Panc1 (cell line): ENCODE measurements around the gene CHD6. TPM values are rescaled to one million over a fixed set of nuclear protein-coding genes. Genes with fewer than 3 reads are reported as not detected.

Source experiments
- ATAC-seq: fragments of 200-7000 bp; cut with Tn5 transposase; 2 replicates; pipeline ENCODE4 v1.9.1; 2020; ENCODE audit warnings: mild to moderate bottlenecking, moderate library complexity
- BruUV-seq: library from RNA; stranded (reverse); fragments of 400-500 nt; replicated peaks from 2 replicates; lab custom pipeline; 2021; lab: Mats Ljungman, UMichigan
- CTCF ChIA-PET: fragments of 300-600 bp; sonication (Branson Sonifier 250); formaldehyde crosslinking; loops from one replicate; lab custom pipeline; 2022; ENCODE audit warnings: antibody characterized with exemption; lab: Charles Lee
- POLR2A ChIA-PET: fragments of 300-600 bp; sonication (Branson Sonifier 250); formaldehyde crosslinking; loops from one replicate; lab custom pipeline; 2022; ENCODE audit warnings: antibody characterized with exemption; lab: Charles Lee
- DNase-seq: peaks from one replicate; pipeline ENCODE4 v3.0.0-alpha.2; 2010; ENCODE audit warnings: low read depth, low spot score
- H3K27ac ChIP-seq: 2 replicates; pipeline ENCODE4 v1.5.1; 2011; ENCODE audit warnings: mild to moderate bottlenecking, low read length, inconsistent platforms
- H3K27me3 ChIP-seq: fragments of 200-500 bp; sonication (Bioruptor generic); 2 replicates; pipeline ENCODE4 v1.6.0; 2014; ENCODE audit warnings: low read length, inconsistent platforms; ENCODE audit not compliant: control insufficient read depth, insufficient read depth
- H3K36me3 ChIP-seq: fragments of 200-500 bp; sonication (Bioruptor generic); 2 replicates; pipeline ENCODE4 v1.5.1; 2014; ENCODE audit warnings: inconsistent platforms, mild to moderate bottlenecking, low read length, moderate library complexity; ENCODE audit not compliant: control insufficient read depth, insufficient read depth
- H3K4me1 ChIP-seq: 2 replicates; pipeline ENCODE4 v1.5.1; 2011; ENCODE audit warnings: inconsistent platforms, mild to moderate bottlenecking, low read length, moderate library complexity; ENCODE audit not compliant: control insufficient read depth, insufficient read depth
- H3K4me3 ChIP-seq, 2 experiments: 2 replicates each; pipeline ENCODE4 v1.5.1; 2011 to 2012; ENCODE audit warnings: low read depth in 2 of 2, low read length in 2 of 2, mild to moderate bottlenecking in 2 of 2, inconsistent platforms in 1 of 2, moderate library complexity in 1 of 2
- H3K9me3 ChIP-seq: fragments of 200-500 bp; sonication (Bioruptor generic); 2 replicates; pipeline ENCODE4 v1.5.1; 2014; ENCODE audit warnings: low read depth, mild to moderate bottlenecking, inconsistent platforms, low read length, moderate library complexity; ENCODE audit not compliant: control insufficient read depth, insufficient read depth
- POLR2AphosphoS5 ChIP-seq: IDR thresholded peaks from 2 replicates; pipeline ENCODE4 v1.6.1; 2012; ENCODE audit warnings: mild to moderate bottlenecking, low read depth, low read length, moderate library complexity
- SIN3A ChIP-seq: IDR thresholded peaks from 2 replicates; pipeline ENCODE4 v1.6.1; 2012; ENCODE audit warnings: low read depth, mild to moderate bottlenecking, low read length, moderate library complexity, borderline replicate concordance; ENCODE audit not compliant: insufficient read depth
- TCF7L2 ChIP-seq: IDR thresholded peaks from 2 replicates; pipeline ENCODE4 v1.6.1; 2011; ENCODE audit warnings: mild to moderate bottlenecking, low read depth, low read length, inconsistent platforms
- in situ Hi-C: cut with HindIII; loops from 2 replicates; pipeline ENCODE4 v1.10.0; 2016; ENCODE audit warnings: low sequenced_read_pairs, low pct_unique_long_range_greater_than_20kb
- intact Hi-C: fragments of 100-400 bp; cut with micrococcal nuclease; formaldehyde crosslinking; loops from one replicate; pipeline ENCODE4 v1.10.0; 2022; ENCODE audit not compliant: unreplicated experiment
- total RNA-seq: library from RNA; stranded (reverse); gene quantifications from one replicate; pipeline ENCODE4 v1.2.1, GENCODE V29; 2021; ENCODE audit not compliant: unreplicated experiment
- TF ChIP-seq, protein P1 (sequence below), 2 experiments: IDR thresholded peaks; 2 replicates each; pipeline ENCODE4 v1.6.1; 2011 to 2012; ENCODE audit warnings: low read depth in 2 of 2, control low read depth in 1 of 2, low read length in 1 of 2, mild to moderate bottlenecking in 1 of 2, moderate library complexity in 1 of 2; ENCODE audit not compliant: insufficient read depth in 1 of 2
- TF ChIP-seq, protein P2 (sequence below): fragments of 450-650 bp; IDR thresholded peaks from 2 replicates; pipeline ENCODE4 v1.5.1; 2017; ENCODE audit warnings: mild to moderate bottlenecking

The CHD6 gene
- total RNA-seq, 1 experiment from 2014 or later = 21.3 TPM

DNA sequence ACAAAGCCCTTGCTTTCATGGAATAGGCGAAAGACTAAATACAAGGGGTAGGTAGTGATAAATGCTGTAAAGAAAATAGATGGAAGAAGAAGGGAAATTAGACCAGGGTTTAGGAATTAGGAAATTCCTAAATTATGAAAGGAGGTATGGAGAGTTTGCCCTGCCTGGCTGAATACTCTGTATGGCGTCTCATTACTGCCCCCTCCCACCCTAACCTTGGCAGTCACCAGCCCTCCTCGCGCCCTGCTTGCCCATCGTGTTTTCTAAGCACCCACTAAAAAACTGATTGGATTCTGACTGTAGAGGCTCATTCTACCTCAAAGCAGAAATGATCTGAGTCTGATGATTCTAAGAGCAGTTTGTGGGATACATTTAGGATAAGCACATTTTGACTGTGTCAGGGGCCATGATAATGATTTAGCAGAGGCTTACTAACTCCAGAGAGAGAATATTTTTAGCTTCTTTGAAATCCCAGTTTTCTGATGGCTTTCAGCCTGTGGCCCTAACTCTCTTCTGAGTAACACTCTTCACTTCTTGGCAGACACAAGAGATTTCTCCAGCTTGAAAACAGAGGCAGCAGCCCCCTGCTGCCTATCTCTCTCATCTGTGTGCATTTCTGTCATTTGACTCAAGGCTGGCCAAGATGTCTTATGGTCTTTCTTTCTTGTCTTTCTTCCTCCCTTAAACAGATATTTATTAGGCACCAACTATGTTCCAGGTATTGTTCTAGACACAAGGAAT is 1.4 kb upstream of the CHD6 start:
- POLR2A ChIA-PET = interaction anchor here (1.0 kb wide), 1 partner anchor 11 kb away, joined by 3 read pairs; no protein-coding TSS in a partner anchor
- H3K4me1 ChIP-seq = peaks cover 26% of the 10 kb centered on the region
- peak overlapping the region; percentile 60 to 80 for H3K4me3 ChIP-seq
- H3K27me3 ChIP-seq = peaks cover 3% of the 10 kb centered on the region; the same call in 1 of the 2 replicates
- no TSS peak for BruUV-seq
- H3K9me3 ChIP-seq = no peaks in the 10 kb centered on the region
- intact Hi-C loops (no loop called here), in situ Hi-C loops (no loop called here)
- TF ChIP-seq, protein P1, sequence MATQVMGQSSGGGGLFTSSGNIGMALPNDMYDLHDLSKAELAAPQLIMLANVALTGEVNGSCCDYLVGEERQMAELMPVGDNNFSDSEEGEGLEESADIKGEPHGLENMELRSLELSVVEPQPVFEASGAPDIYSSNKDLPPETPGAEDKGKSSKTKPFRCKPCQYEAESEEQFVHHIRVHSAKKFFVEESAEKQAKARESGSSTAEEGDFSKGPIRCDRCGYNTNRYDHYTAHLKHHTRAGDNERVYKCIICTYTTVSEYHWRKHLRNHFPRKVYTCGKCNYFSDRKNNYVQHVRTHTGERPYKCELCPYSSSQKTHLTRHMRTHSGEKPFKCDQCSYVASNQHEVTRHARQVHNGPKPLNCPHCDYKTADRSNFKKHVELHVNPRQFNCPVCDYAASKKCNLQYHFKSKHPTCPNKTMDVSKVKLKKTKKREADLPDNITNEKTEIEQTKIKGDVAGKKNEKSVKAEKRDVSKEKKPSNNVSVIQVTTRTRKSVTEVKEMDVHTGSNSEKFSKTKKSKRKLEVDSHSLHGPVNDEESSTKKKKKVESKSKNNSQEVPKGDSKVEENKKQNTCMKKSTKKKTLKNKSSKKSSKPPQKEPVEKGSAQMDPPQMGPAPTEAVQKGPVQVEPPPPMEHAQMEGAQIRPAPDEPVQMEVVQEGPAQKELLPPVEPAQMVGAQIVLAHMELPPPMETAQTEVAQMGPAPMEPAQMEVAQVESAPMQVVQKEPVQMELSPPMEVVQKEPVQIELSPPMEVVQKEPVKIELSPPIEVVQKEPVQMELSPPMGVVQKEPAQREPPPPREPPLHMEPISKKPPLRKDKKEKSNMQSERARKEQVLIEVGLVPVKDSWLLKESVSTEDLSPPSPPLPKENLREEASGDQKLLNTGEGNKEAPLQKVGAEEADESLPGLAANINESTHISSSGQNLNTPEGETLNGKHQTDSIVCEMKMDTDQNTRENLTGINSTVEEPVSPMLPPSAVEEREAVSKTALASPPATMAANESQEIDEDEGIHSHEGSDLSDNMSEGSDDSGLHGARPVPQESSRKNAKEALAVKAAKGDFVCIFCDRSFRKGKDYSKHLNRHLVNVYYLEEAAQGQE (IDR thresholded peaks at IDR 0.05; ENCODE audit: insufficient read depth in 1 of 2, low read depth in 2 of 2, low read length in 1 of 2) = no peak
- TF ChIP-seq SIN3A = no peak
- TF ChIP-seq POLR2AphosphoS5 = no peak
- TF ChIP-seq, protein P2, sequence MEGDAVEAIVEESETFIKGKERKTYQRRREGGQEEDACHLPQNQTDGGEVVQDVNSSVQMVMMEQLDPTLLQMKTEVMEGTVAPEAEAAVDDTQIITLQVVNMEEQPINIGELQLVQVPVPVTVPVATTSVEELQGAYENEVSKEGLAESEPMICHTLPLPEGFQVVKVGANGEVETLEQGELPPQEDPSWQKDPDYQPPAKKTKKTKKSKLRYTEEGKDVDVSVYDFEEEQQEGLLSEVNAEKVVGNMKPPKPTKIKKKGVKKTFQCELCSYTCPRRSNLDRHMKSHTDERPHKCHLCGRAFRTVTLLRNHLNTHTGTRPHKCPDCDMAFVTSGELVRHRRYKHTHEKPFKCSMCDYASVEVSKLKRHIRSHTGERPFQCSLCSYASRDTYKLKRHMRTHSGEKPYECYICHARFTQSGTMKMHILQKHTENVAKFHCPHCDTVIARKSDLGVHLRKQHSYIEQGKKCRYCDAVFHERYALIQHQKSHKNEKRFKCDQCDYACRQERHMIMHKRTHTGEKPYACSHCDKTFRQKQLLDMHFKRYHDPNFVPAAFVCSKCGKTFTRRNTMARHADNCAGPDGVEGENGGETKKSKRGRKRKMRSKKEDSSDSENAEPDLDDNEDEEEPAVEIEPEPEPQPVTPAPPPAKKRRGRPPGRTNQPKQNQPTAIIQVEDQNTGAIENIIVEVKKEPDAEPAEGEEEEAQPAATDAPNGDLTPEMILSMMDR = 0 out of 2 replicates have a peak, but pooled peaks have one; percentile 5
- no peak for TF ChIP-seq TCF7L2
- no peaks in the 10 kb centered on the region for H3K36me3 ChIP-seq
- CTCF ChIA-PET = no interaction called here
- DNase-seq (no peak), ATAC-seq (no peak)
- H3K27ac ChIP-seq = no peak overlapping the region

DNA sequence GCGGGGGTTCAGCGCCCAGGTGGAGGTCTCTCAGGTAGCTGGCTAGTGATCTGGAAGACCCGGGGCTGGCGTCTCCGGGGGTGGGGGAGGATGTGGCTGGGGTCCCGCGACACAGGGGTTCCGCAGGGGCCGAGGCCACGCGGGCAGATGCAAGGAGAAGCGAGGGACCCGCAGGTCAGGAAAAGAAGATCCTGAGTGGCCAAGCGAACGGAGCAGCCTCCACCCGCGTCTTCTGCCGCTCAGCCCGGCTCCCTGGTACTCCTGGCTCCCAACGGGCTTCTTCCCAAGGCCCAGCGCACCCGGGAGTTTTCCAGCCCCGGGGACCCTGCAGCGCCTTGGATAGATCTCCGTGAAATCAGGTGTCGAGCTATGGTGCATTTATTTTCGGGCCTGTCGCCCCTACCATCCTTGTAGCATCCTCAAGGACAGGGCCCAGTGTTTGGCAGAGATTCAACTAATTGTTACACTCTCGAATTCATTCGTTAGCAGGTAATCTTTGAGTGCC is 682 bp upstream of the CHD6 start:
- ChIA-PET POLR2A (interaction anchor here (0.6 kb wide), 1 partner anchor 265 kb away, joined by 3 read pairs; no protein-coding TSS in a partner anchor), CTCF (no interaction called here)
- TF ChIP-seq, protein P1 (IDR thresholded peaks at IDR 0.05; ENCODE audit: insufficient read depth in 1 of 2, low read depth in 2 of 2, low read length in 1 of 2) = no peak
- TF ChIP-seq, protein P2 = no peak
- TF ChIP-seq TCF7L2 (no peak), POLR2AphosphoS5 (no peak)
- Histone ChIP-seq H3K27me3 (peaks cover 3% of the 10 kb centered on the region; the same call in 1 of the 2 replicates), H3K9me3 (no peaks in the 10 kb centered on the region), H3K4me1 (peaks cover 29% of the 10 kb centered on the region), H3K4me3 (peak overlapping the region; percentile 60 to 80), H3K27ac (peak overlapping the region; percentile 59), H3K36me3 (no peaks in the 10 kb centered on the region)
- BruUV-seq = no TSS peak
- no peak for DNase-seq
- intact Hi-C loops = no loop called here
- ATAC-seq = peak; percentile 33
- in situ Hi-C loops = no loop called here
